ENCODE measurements around the gene PRPSAP1. TPM values are rescaled to one million over a fixed set of nuclear protein-coding genes. Genes with fewer than 3 reads are reported as not detected.

Gene PRPSAP1
- total RNA-seq, 1 experiment from 2014 or later, result 77.5 TPM

DNA sequence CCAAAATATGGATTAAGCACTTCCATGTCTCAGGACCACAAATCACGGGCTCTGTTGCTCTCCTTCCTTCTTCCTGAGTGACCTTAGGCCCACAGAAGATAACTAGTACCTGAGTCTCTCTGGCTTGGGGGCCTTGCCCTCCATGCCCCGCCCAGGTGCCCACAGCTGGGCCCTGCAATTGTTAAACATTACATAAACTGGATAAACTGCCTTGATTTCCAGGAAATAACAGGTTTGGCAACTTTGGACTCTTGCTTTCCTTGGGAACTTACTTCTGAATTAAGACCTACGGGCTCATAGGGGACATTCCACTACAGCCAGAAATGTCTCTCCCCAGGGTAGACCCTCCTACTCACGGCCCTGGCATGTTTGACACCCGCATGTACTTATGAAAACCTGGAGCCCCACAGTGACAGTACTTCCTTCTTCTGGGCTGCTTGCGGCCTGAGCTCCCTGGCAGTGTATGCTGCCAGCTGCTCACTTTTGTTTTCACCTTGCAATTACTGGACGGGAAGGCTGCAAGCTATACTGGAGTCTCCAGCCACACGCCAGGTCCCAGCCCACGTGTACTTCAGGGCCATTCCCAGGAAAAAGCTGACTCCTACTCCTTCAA lies 90.9 kb downstream of the PRPSAP1 start:
- Histone ChIP-seq H3K9me3 (ENCODE audit: low read depth, low read length, poor library complexity, severe bottlenecking) (no peaks in the 10 kb centered on the region), H3K4me3 (ENCODE audit: low read depth, low read length, poor library complexity, severe bottlenecking) (no peak overlapping the region), H3K4me1 (ENCODE audit: insufficient read depth, low read length, poor library complexity, severe bottlenecking) (peaks cover 16% of the 10 kb centered on the region), H3K27me3 (replicated peaks; ENCODE audit: insufficient read depth, low read depth, low read length, poor library complexity) (no peaks in the 10 kb centered on the region), H3K36me3 (ENCODE audit: insufficient read depth, low read length, poor library complexity, severe bottlenecking) (peaks cover 4% of the 10 kb centered on the region), H3K27ac (ENCODE audit: low read depth, low read length, poor library complexity, severe bottlenecking) (no peak overlapping the region)
- intact Hi-C loops (cut with micrococcal nuclease; ENCODE audit: unreplicated experiment), result no loop called here
- CTCF ChIA-PET, result no interaction called here
- no TSS peak for BruUV-seq (replicated peaks)
- POLR2A ChIA-PET (ENCODE audit: low non-redundant PET), result no interaction called here
- no peak for DNase-seq (ENCODE audit: low spot score)
- TF ChIP-seq EZH2 (IDR thresholded peaks at IDR 0.05; ENCODE audit: borderline replicate concordance, low read depth, low read length, poor library complexity, severe bottlenecking) (no peak), CTCF (conservative IDR thresholded peaks at IDR 0.05; ENCODE audit: low read depth, low read length) (no peak)

GRCh38 chr17:76261421-76262215 lies 92.1 kb downstream of the PRPSAP1 start:
- ChIA-PET POLR2A (ENCODE audit: low non-redundant PET) (no interaction called here), CTCF (no interaction called here)
- H3K4me1 ChIP-seq (ENCODE audit: insufficient read depth, low read length, poor library complexity, severe bottlenecking), result peaks cover 5% of the 10 kb centered on the region
- no peak for DNase-seq (ENCODE audit: low spot score)
- no peak overlapping the region for H3K4me3 ChIP-seq (ENCODE audit: low read depth, low read length, poor library complexity, severe bottlenecking)
- no peaks in the 10 kb centered on the region for H3K27me3 ChIP-seq (replicated peaks; ENCODE audit: insufficient read depth, low read depth, low read length, poor library complexity)
- H3K9me3 ChIP-seq (ENCODE audit: low read depth, low read length, poor library complexity, severe bottlenecking), result no peaks in the 10 kb centered on the region
- no peak overlapping the region for H3K27ac ChIP-seq (ENCODE audit: low read depth, low read length, poor library complexity, severe bottlenecking)
- TF ChIP-seq CTCF (conservative IDR thresholded peaks at IDR 0.05; ENCODE audit: low read depth, low read length) (no peak), EZH2 (IDR thresholded peaks at IDR 0.05; ENCODE audit: borderline replicate concordance, low read depth, low read length, poor library complexity, severe bottlenecking) (no peak)
- H3K36me3 ChIP-seq (ENCODE audit: insufficient read depth, low read length, poor library complexity, severe bottlenecking), result no peaks in the 10 kb centered on the region
- BruUV-seq (replicated peaks), result no TSS peak
- intact Hi-C loops (cut with micrococcal nuclease; ENCODE audit: unreplicated experiment), result no loop called here

DNA sequence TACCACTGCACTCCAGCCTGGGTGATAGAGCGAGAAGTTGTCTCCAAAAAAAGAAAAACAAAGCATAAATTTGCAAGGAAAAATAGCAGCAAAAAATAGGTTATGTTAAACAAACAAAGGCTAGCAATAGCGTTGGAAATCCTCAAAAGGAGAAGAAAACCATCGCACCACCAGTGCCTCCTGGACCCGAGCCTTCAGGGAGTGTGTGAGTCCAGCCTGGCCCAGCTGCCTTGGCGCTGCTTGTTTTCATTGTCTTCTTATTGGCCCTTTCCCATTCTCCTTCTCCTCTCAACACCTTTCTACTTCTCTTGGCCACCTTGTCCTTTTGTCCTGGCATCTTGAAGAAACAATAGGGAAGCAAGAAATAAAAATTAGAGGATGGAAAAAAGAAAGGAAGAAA lies 93.0 kb downstream of the PRPSAP1 start:
- CTCF ChIA-PET, result no interaction called here
- intact Hi-C loops (cut with micrococcal nuclease; ENCODE audit: unreplicated experiment), result no loop called here

More for the DNA sequence above, 93.0 kb downstream of the PRPSAP1 start:
- Histone ChIP-seq H3K36me3 (ENCODE audit: insufficient read depth, low read length, poor library complexity, severe bottlenecking) (no peaks in the 10 kb centered on the region), H3K27me3 (replicated peaks; ENCODE audit: insufficient read depth, low read depth, low read length, poor library complexity) (no peaks in the 10 kb centered on the region), H3K9me3 (ENCODE audit: low read depth, low read length, poor library complexity, severe bottlenecking) (no peaks in the 10 kb centered on the region), H3K4me1 (ENCODE audit: insufficient read depth, low read length, poor library complexity, severe bottlenecking) (peaks cover 5% of the 10 kb centered on the region), H3K4me3 (ENCODE audit: low read depth, low read length, poor library complexity, severe bottlenecking) (no peak overlapping the region), H3K27ac (ENCODE audit: low read depth, low read length, poor library complexity, severe bottlenecking) (no peak overlapping the region)
- BruUV-seq (replicated peaks), result no TSS peak
- no peak for TF ChIP-seq CTCF (conservative IDR thresholded peaks at IDR 0.05; ENCODE audit: low read depth, low read length)
- no peak for TF ChIP-seq EZH2 (IDR thresholded peaks at IDR 0.05; ENCODE audit: borderline replicate concordance, low read depth, low read length, poor library complexity, severe bottlenecking)
- DNase-seq (ENCODE audit: low spot score), result no peak
- POLR2A ChIA-PET (ENCODE audit: low non-redundant PET), result no interaction called here
